Eye (tissue), 1 donor: ENCODE data around the gene TOP3B.
A peak's percentile ranks its signal among the peaks of the same experiment; 100 is the strongest.
"Not testable (repeated sequence)": the region's sequence is repeated elsewhere in the genome, so short reads cannot be mapped to it uniquely, and the experiment has no call there.

Experiments used
- DNase-seq: peaks from one replicate; pipeline ENCODE4 v3.0.0-alpha.2; 2015

The TOP3B gene

DNA sequence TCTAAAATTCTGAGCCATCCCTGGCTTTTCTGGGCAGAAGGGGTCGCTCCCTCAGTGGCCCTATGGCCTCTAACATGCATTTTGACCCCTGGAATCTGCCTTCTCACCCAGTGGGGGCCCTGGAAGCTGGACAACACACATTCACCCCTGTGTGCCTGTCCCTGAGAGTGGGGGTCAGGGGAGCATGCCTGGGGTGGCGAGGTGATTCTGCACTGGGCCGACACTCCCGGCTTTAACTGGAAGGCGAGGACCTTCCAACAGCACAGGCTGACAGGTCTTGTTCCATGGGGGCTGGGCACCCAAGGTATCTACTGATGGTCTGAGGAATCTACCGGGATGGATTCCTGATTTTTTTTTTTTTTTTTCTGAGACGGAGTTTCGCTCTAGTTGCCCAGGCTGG is 40.7 kb downstream of the TOP3B start:
- DNase-seq: no peak

DNA sequence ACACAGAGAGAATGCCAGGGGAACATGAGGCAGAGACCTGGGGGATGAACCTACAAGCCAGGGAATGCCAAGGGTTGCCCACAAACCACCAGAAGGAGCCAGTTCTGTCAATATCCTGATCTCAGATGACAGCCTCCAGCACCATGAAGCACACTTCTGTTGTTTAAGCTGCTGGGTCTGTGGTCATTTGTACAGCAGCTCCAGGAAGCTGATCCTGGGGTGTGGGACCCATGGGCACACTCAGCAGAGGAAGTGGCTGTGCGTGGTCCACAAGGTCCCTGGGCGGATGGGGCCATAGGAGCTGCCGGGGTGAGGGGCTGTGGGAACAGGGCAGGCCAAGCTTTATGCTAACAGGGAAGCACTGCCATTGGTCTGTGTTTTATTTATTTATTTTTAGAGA is 42.1 kb downstream of the TOP3B start:
- DNase-seq: no peak

DNA sequence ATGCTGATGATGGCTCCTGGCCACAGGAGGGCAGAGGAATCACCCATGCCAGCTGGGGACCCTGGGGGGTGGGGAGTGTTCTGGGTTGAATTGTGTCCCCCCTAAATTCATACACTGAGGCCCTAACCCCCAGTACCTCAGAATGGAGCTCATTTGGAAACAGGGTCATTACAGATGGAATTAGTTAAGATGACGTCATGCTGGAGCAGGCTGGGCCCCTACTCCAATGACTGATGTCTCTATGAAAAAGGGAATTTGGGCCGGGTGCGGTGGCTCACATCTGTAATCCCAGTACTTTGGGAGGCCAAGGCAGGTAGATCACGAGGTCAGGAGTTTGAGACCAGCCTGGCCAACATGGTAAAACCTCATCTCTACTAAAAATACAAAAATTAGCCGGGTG is 42.7 kb downstream of the TOP3B start:
- not testable (repeated sequence) for DNase-seq

DNA sequence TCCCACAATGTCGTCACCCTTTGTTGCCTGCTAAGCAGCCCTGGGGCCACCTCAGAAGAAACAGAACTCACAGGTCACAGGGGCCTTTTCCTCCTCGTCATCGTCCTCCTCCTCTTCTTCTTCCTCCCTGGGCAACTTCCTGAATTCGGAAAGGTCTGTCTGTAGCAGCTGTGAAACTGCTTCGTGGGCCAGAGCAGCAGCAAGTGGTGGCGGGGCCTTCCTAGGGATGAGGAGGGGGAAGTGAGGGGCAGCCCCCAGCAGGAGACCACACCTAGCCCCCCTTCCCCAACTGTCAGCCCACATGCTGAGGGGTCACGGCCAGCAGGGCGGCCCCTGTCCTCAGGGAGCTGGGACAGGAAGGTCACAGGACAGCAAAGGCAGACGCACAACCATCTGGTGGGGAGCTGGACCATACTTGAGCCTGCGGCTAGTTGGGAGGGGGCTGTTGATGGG is 43.1 kb downstream of the TOP3B start:
- peak; percentile 65 for DNase-seq

DNA sequence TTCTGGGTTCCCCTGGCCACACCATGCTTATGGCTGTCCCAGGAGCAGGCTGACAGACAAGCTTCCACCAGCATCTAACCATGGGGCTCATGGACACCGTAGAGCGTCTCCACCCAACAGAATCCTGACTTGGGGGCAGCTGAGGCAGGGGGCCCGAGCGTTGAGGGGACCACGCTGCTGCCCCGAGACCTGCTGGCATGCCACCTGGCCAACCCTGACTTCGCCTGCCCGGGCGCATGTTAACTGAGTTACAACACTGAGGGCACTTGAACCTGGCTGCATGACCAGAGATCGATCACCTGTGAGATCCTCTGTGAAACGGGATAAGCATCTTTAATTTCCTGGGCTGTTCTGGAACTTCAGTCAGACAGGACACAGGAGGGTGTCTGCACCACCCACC is 43.7 kb downstream of the TOP3B start:
- no peak for DNase-seq

DNA sequence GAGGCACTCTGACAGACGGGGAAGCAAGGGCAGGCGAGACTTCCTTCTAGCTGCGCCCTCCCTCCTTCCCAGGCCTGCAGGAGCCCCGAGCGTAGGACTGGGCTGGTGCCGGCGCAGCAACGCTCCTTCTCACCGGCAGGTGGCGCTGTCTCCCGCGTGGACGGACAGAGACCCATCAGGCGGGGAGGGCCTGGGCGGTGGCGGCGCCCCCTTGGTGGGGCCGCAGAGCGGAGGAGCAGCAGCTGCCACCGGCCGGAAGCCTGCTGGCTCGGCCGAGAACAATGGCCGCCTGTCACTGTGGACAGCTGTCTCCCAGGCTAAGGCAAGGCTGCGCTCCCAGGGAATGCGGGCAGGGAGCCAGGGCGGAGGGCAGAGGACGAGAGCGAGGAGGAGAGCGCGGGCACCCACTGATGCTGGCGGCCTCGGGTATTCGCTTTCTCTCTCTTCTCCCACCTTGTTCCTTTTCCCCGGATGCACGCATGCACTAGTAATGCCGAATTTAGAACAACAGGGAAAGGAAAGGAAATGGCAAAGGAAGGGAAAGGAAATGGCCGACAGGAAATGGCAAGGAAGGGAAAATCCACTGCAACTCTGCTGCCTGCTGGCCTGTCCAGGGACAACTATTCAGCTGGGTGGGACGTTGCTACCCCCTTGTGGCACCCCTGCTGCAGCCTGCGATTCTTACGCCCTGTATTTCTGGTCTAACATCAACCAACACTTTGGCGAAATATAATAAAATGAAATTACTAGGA is 44.3 kb downstream of the TOP3B start:
- DNase-seq: peak; percentile 99

DNA sequence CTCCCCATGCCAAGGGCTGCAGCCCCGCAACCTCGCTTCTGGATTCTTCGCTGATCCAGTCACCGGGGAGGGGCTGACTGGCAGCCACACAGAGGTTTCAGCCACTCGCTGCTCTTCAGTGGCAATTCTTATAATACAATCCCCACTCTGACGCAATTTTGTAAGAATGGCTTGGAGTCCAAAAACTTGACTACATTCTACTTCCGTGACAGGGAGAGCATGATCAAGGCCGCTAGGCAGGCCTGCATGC is 44.8 kb downstream of the TOP3B start:
- no peak for DNase-seq

DNA sequence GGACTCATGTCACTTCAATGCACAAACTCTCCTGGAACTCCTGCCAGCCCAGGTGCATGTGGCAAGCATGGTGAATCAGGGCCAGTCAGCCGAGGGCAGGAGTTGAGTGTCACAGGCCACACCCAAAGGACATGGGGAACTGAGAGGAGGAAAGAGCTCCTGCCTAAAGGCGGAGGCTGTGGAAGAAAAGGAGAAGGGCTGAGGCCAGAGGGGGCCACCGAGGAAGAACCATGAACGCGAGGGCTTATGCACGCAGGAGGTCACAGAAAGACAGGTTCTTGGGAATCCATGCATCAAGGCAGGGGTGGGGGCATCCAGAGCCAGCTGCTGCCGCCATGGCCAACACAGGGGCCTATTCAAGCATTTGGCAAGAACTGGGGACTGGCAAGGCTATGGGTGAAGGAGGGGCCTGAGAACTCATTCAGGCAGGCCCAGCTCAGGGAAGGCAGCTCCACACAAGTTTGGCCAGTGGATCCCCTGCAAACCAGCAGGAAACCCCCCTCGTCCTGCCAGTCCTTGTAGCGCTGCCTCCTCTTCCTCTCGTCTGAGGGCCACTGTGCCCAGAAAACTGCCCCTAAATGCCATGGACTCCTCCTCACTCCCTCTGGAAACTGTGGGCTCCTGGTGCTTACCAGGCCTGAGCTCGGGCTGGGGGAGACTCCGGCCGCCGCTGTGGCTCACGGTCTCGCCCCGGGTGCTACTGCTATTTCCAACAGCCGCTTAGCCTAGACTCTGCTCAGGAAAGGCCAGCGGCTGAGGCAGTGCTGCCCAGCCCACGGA is 45.4 kb downstream of the TOP3B start:
- DNase-seq: no peak

DNA sequence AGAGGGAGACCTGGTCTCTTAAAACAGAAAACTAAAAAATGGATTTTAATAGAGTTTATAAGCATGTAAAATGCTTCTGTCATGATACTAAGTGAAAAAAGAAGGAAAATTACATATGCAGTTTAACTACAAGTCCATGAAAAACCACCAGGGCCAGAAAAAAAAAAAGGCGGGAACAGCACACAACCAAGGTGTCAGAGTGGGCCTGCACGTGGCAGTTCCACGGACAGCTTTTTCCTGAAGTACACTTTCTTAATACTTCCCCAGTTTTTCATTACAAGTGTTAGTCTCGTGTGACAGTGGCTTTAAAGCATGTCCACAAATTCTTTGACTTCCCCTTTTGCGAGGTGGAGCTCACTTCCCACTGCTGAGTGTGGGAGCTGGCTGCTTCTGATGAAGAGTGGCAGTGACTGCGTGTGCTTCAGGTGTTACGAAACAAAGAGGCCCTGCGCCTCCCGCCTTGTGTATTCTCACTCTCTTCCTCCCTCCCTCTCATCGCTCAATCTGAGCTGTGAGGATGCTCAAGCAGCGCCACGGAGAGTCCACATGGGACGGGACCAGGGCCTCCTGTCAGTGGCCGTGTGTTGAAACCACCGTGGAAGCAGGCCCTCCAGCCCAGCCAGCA is 46.3 kb downstream of the TOP3B start:
- no peak for DNase-seq

DNA sequence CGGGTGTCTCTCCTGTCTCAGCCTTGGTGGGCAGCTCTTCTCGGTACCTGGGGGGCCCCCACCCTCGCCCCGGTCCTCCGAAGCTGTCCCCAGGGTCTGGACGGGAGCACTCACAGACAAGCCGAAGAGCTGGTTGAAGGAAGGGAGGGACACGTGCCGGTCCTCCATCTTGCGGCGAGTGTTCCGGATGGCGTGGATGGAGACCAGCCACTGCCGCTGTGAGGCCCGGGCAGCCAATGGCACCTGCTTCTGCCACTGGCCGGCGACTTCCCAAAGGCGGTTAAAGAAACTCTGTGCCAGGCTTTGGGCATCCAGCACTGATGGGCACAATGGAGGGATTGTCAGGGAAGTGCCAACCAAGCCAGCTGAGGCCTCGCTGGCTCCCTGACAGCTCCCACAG is 48.7 kb downstream of the TOP3B start:
- DNase-seq: no peak

DNA sequence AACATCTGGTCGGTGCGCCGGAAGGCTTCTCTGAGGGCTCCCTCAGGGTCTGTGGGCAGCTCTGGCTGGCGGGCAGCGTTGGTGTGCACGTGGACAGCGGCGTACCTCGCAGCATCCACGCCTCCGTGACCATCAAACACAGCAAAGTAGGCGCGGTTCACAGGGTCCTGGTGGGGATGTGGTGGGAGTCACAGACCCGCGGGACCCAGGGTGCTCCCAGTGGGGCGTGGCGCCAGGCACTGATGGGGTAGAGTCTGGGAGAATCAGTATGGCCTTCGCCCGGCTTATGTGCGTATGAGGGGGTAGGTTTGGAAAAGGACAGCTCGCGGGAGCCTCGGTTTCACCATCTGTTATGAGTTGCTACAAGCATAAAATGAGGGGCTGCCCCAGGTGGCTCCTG is 49.2 kb downstream of the TOP3B start:
- no peak for DNase-seq

DNA sequence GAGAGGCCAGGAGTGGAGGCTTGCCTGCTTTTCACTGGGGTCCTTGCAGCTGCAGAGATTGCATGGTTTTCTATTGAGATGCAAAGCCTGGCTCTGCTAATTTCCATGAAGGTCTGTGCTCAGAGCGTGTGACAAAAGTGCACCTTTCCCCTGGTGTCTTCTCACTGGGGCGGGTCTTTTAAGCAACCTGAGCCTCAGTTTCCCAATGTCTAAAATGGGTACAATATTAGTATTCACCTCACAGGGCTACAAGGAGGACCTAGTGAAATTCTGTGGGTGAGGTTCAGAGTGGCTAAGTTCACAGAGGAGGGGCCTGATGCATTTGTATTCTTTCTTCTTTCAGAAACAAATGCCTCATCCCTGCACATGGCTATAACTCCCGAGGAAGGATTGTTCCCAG is 50.2 kb downstream of the TOP3B start:
- no peak for DNase-seq

DNA sequence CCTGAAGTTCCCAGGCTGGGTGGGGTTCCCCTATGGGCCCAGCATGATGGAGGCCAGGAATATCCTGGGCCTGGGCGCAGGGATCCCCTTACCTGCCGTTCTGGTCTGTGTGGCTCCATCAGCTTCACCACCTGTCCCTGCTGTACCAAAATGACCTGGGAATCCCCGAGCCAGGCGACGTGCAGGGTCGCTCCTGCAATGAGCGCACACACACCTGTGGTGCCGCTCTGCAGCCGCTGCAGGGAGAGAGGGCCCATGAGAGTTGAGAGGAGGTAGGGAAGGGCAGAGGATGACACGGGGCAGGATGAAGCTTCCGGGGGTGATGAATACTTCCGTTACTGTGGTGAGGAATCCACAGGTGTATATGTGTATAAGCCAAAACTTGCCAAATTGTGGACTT is 51.5 kb downstream of the TOP3B start:
- no peak for DNase-seq

DNA sequence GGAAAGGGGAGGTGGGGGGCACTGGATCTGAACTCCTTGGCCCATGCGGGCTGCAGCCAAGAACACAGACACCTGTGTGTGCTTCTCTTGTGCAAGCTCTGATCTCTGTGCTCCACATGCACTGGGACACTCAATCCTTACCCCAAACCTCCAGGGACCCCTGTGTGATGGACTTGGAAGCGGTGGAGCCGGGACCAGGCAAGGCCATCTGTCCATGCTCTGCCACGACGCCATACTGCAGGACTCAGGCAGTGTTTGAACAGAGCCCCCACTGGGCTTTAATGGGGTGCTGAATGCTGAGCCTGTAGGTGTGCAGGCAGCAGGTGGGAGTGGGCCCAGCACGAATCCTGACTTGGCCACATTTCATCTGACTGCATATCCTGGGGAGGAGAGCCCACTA is 53.3 kb downstream of the TOP3B start:
- DNase-seq: no peak

DNA sequence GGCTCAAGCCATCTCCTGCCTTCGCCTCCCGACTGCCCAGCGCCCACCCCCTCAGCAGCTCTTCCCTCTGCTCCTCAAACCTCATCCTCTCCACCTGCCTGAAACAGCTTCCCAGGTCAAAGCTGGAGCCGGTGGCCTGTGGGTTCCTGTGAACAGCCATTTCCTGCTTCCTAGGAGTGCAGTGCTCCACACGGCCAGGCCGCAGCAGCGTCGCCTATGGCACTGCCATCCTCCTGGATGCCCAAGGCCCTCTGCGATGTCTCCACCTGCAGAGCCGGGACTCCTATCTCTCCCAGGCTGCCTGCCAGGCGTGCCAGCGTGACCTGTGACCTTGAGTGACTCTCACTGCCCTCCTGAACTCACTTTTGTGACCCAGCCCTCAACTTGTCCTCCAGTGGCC is 54.5 kb downstream of the TOP3B start:
- no peak for DNase-seq

DNA sequence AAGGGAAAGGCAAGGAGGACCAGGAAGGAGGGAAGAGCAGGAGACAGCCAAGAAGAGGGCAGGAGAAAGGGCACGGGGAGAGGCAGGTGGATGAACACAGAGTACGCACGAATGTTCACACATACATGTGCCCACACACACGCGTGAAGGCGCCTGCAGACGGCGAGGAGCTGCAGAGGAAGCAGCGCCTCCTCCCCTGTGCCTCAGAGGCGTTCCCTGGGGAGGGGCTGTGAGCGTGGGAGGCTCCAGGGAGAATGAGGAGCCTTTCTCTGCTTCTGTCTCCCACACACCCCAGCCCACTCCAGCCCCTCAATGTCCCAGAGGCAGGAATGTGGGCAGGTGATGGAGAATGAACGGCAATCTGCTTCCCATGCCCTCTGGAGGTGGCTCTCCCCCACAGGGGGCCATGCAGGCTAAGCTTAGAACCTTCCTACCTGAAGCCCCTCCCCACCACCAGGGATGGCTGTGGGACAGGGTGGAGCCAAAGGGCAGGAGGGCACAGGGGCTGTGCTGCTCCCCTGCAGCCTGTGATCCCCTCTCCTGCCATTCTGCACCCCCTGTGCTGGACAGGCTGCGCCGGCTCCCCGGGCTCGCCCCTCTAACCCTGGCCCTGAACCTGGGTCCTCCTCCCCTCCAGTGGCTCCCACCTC is 55.3 kb downstream of the TOP3B start:
- DNase-seq: no peak

DNA sequence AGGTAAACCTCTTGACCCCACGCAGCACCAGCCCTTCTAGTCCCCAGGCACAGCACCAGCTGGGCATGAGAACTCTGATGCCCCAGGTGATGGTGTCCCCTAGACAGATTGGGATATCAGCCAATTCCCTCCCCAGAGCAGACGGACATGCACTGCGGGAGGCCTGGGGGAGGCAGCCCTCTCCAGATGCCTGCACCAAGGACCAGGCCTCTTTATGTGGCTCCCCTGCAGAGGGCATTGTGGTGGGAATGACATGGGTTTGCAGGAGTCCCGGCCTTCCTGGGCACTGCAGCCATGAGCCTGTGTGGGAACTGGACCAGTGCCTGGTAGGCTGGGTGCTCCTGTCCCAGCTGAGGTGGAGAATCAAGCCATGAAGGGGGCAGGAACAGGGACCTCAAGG is 55.9 kb downstream of the TOP3B start:
- no peak for DNase-seq

DNA sequence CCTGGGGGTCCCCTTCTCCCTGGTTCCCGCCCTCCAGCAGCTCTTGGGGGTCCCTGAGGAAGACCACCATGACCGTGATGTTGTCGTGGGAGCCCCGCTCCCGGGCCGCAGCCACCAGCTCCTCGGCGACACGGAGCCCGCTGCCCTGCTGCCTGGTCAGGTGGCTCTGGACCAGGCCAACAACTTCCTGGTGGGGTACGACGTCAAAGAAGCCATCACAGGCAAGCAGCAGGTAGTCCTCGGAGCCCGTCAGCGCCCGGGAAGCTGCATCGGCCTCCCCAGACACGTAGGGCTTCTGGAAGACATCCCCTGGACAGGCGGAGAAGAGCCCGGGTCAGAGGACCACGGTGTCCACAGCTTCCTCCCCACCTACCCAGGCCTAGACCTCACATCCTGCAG is 59.4 kb downstream of the TOP3B start:
- DNase-seq: no peak

DNA sequence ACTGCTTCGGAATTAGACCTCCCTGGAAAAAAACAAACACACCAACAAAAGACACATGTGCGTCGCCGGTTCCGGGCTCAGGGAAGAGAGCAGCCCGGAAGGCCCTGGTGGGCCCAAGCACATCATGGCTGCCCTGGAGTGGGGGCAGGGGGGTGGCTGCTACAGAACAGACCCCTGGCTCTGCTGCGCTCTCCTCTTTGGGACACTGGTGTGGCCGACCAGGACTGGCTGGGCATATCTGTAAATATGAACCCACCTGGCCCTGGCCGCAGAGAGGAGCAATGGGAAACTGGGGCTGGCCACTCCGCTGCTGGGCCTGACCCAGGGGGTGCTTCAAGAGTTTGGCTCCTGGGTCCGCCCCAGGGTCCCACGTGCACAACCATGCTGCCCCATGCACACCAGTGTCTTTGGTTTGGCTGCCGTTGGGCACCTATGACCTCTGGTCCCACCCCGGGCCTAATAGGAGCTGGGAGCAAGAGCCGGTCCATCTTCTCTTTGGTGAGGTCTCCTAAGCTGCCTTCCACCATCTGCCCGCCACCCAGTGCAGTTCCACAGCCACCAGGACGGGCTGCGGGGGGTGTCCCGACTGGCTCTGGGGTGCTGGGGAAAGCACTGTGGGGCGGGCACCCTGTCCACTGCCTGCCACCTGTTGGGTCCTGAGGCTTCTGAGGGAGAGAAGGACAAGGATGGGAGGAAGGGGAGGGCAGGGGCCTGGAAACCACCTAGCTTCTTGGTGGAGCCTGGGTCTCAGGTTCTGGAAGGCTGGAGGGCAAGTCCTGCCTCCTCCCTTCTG is 60.0 kb downstream of the TOP3B start:
- no peak for DNase-seq

DNA sequence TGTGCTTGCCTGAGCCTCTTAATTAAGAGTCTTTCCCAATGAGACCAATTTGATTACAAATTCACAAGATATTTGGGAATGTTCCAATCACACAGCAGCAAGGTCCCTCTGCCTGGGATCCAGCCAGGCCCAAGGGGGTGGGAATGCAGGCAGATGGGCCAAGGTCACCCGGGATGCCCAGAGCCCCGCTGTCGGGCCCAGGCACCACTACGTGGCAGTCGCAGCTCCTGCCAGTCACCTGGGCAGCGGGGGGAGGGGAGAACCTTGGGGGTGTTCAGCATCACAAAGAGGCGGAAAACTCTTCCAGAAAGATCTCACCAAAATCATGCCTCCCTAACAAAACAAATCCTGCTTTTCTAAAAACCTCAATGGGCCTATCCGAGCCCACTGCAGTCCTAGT is 60.9 kb downstream of the TOP3B start:
- no peak for DNase-seq

DNA sequence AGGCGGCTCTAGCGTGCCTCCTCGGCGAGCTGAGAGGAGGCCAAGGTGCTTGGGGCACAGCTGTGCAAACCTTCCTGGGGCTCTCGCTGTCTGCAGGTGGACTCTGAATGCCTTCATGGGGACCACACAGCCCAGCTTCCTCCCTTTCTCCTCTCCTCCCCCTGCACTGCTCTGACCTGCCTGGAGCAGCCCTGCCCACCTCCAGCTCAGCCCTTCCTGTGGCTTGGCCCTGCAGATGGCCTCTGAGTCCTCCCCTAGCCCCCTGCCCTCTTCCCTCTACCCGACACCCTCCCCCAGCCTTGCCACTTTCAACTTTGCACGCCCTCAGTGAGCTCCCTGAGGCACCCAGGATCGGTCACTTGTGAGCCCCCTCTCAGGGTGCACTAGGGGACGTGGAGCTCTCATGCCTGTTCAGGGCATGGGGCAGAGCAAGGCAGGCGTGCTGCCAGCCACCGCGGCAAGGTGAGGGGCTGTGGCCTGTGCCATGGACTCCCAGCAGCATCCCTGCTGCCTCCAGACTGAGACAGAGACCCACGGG is 61.3 kb downstream of the TOP3B start:
- DNase-seq: no peak

DNA sequence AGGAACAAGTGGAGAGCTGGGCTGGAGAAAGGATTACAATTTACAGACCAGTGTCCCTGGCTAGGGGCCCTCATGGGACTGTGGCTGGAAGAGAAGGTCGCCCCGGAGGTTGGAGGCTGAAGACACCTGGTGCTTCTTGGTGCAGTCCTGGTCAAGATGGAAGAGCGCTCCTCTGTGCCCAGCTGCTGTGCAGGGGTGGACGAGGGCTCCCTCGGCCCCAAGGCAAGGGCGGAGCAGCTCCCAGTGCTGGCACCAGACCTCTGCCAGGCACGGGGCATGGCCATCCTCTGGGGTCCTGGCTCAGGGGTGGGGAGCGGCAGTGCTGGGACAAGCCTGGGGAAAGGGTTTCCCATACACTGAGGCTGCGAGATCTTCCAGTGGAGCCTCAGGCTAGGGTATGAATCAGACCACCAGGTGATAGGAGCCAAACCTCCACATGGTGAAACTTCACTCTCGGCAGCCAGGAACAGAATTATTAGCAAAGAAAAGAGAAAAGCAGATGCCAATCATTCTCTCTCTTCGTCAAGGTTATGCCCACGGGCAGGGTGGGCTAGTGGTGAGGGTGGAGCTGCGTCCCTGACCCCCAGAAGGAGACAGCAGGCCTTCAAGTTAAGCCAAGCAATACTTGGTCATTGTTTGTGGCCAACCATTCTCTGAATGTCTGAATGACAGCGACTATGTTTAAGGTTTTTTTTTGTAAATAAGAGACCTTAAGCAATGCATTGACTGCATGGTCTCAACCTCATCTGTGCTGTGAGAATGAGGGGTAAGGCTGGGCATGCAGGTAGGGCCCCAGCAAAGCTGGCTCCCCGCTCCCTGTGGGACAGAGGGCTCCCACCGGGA is 62.0 kb downstream of the TOP3B start:
- no peak for DNase-seq
